Mesendoderm (in vitro differentiated cells): ENCODE data around the gene OR10A7.

ENCODE experiments used
- DNase-seq: peaks from one replicate; pipeline ENCODE4 v3.0.0; 2013
- H2AK5ac ChIP-seq: 2 replicates; pipeline ENCODE4 v1.6.1; 2013; ENCODE audit warnings: low read length, inconsistent platforms
- H2BK120ac ChIP-seq: 2 replicates; pipeline ENCODE4 v1.6.1; 2013; ENCODE audit warnings: low read depth, mild to moderate bottlenecking, low read length, moderate library complexity, mixed read lengths
- H2BK15ac ChIP-seq: replicated peaks from 2 replicates; pipeline ENCODE4 v1.6.1; 2013; ENCODE audit warnings: low read depth, mild to moderate bottlenecking, moderate library complexity
- H2BK5ac ChIP-seq: 2 replicates; pipeline ENCODE4 v1.6.1; 2013; ENCODE audit warnings: low read length, inconsistent platforms
- H3K18ac ChIP-seq: 2 replicates; pipeline ENCODE4 v1.6.1; 2013; ENCODE audit warnings: mild to moderate bottlenecking, low read length, mixed read lengths
- H3K23ac ChIP-seq: one replicate; pipeline ENCODE4 v1.6.1; 2013; ENCODE audit warnings: low read length
- H3K27ac ChIP-seq: 2 replicates; pipeline ENCODE4 v1.5.1; 2013; ENCODE audit warnings: low read depth, mild to moderate bottlenecking, inconsistent platforms, low read length, moderate library complexity
- H3K27me3 ChIP-seq: 2 replicates; pipeline ENCODE4 v1.6.1; 2013; ENCODE audit warnings: low read length, control low read depth, mild to moderate bottlenecking, inconsistent platforms; ENCODE audit not compliant: insufficient read depth, poor library complexity
- H3K36me3 ChIP-seq: 2 replicates; pipeline ENCODE4 v1.6.1; 2013; ENCODE audit warnings: low read length, inconsistent platforms; ENCODE audit not compliant: control insufficient read depth, insufficient read depth
- H3K4ac ChIP-seq: one replicate; pipeline ENCODE4 v1.6.1; 2013; ENCODE audit warnings: low read depth, mild to moderate bottlenecking, low read length, moderate library complexity
- H3K4me1 ChIP-seq: 2 replicates; pipeline ENCODE4 v1.6.1; 2013; ENCODE audit warnings: low read depth, low read length, inconsistent platforms; ENCODE audit not compliant: control insufficient read depth
- H3K4me2 ChIP-seq: 2 replicates; pipeline ENCODE4 v1.6.1; 2013; ENCODE audit warnings: low read length
- H3K4me3 ChIP-seq: 2 replicates; pipeline ENCODE4 v1.5.1; 2013; ENCODE audit warnings: mild to moderate bottlenecking, low read length
- H3K56ac ChIP-seq: one replicate; pipeline ENCODE4 v1.6.1; 2013; ENCODE audit warnings: low read length
- H3K79me1 ChIP-seq: 2 replicates; pipeline ENCODE4 v1.6.1; 2013; ENCODE audit warnings: low read length, inconsistent platforms
- H3K79me2 ChIP-seq: 2 replicates; pipeline ENCODE4 v1.6.1; 2013; ENCODE audit warnings: mild to moderate bottlenecking, low read length; ENCODE audit not compliant: control insufficient read depth, insufficient read depth
- H3K9ac ChIP-seq: 2 replicates; pipeline ENCODE4 v1.6.1; 2013; ENCODE audit warnings: low read length, inconsistent platforms
- H4K5ac ChIP-seq: one replicate; pipeline ENCODE4 v1.6.1; 2013; ENCODE audit warnings: low read length
- H4K8ac ChIP-seq: one replicate; pipeline ENCODE4 v1.6.1; 2013; ENCODE audit warnings: low read depth, mild to moderate bottlenecking, control low read depth, low read length, moderate library complexity
- WGBS: extraction: QIAGEN DNeasy Blood & Tissue Kit; methylation state at CpG from one replicate; pipeline ENCODE4 v1.1.7; 2013; ENCODE audit warnings: low lambda C conversion rate, missing lambda C conversion rate; ENCODE audit not compliant: insufficient coverage; ENCODE audit errors: extremely low coverage; 5-methylcytosine and 5-hydroxymethylcytosine counted together

Gene OR10A7

DNA sequence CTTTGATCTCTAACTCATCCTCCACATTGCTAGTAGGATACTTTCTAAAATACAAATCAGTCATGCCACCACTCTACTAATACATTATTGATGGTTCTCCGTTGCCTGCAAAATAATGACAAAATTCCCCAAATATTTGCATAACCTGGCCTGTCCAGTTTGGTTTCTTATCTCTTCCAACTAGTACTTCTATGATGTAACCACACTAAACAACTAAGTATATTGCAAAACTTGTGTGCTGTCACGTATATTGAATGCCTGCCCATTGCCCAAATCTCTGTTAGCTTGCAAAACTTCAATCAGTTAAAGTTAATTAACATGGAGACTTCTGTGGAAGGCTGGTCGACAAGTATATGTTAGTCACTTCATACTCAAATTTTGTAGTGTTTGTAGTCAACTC is 30.1 kb downstream of the OR10A7 start:
- H3K18ac ChIP-seq, result no peak overlapping the region
- WGBS, result no CpG with 5 or more reads among the region's 3 CpGs
- DNase-seq, result no peak

DNA sequence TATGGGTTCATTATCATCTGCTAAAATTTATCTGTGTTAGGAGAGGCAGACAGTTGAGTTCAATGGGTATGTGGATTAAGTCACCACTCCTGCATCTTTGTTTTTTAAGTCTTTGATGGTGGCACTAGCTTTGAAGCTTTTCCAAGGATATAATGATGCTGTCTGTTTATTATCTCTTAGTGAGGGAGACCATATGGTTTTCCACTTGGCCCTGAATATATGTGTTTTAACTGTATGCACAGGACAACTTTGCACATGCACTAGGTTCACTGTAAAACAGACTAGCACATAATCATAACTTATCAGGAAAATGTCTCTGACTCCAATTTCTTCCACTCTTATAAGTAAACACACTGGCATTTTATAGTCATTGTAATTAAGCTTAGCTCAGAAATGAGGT is 32.5 kb downstream of the OR10A7 start:
- H3K36me3 ChIP-seq, result no peaks in the 10 kb centered on the region
- no peak overlapping the region for H3K56ac ChIP-seq
- no peaks in the 10 kb centered on the region for H3K79me2 ChIP-seq
- no peaks in the 10 kb centered on the region for H3K4me1 ChIP-seq
- H3K9ac ChIP-seq, result no peak overlapping the region
- H3K18ac ChIP-seq, result no peak overlapping the region
- H4K8ac ChIP-seq, result no peak overlapping the region
- no peak overlapping the region for H2BK15ac ChIP-seq
- no peak overlapping the region for H3K4me2 ChIP-seq
- DNase-seq, result no peak
- H4K5ac ChIP-seq, result no peak overlapping the region
- H3K79me1 ChIP-seq, result no peaks in the 10 kb centered on the region
- no peak overlapping the region for H3K4me3 ChIP-seq
- H2AK5ac ChIP-seq, result no peak overlapping the region
- no peak overlapping the region for H3K4ac ChIP-seq
- no peak overlapping the region for H2BK5ac ChIP-seq
- no peaks in the 10 kb centered on the region for H3K27me3 ChIP-seq
- H3K23ac ChIP-seq, result no peak overlapping the region
- H2BK120ac ChIP-seq, result no peak overlapping the region
- no peak overlapping the region for H3K27ac ChIP-seq

More for the DNA sequence above, 30.1 kb downstream of the OR10A7 start:
- H3K56ac ChIP-seq, result no peak overlapping the region
- no peaks in the 10 kb centered on the region for H3K36me3 ChIP-seq
- H3K23ac ChIP-seq, result no peak overlapping the region
- no peaks in the 10 kb centered on the region for H3K79me1 ChIP-seq
- H3K27me3 ChIP-seq, result no peaks in the 10 kb centered on the region
- H3K9ac ChIP-seq, result no peak overlapping the region
- H2BK120ac ChIP-seq, result no peak overlapping the region
- no peak overlapping the region for H2BK5ac ChIP-seq
- H4K8ac ChIP-seq, result no peak overlapping the region
- H3K4me2 ChIP-seq, result no peak overlapping the region
- no peak overlapping the region for H3K4me3 ChIP-seq
- H3K4me1 ChIP-seq, result no peaks in the 10 kb centered on the region
- H4K5ac ChIP-seq, result no peak overlapping the region
- no peak overlapping the region for H2AK5ac ChIP-seq
- no peak overlapping the region for H3K27ac ChIP-seq
- no peaks in the 10 kb centered on the region for H3K79me2 ChIP-seq
- no peak overlapping the region for H2BK15ac ChIP-seq
- H3K4ac ChIP-seq, result no peak overlapping the region

DNA sequence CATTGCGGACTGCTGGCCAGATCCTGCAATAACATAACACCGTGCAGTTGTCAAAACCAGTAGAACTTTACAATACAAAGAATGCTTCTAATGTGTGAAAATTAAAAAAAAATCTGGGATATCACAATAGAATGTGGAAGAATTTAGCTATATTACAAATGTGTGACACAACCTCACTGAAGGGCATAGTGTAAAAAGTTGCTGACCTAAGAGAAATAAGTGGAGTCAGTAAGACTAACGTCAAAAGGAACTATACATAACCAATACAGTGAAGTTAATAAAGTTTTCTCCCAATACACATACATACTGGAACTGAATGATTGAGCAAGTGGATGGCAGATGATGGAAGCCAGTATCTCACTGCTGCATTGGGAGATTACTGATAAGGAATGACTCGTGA is 36.0 kb downstream of the OR10A7 start:
- Histone ChIP-seq H3K36me3 (no peaks in the 10 kb centered on the region), H3K27me3 (no peaks in the 10 kb centered on the region), H3K9ac (no peak overlapping the region), H3K4ac (no peak overlapping the region), H3K23ac (no peak overlapping the region), H2BK5ac (no peak overlapping the region), H3K56ac (no peak overlapping the region), H2BK120ac (no peak overlapping the region), H3K4me3 (no peak overlapping the region), H2AK5ac (no peak overlapping the region), H3K4me1 (no peaks in the 10 kb centered on the region), H4K5ac (no peak overlapping the region), H2BK15ac (no peak overlapping the region), H3K79me2 (no peaks in the 10 kb centered on the region), H4K8ac (no peak overlapping the region), H3K4me2 (no peak overlapping the region), H3K79me1 (no peaks in the 10 kb centered on the region), H3K27ac (no peak overlapping the region), H3K18ac (no peak overlapping the region)
- no CpG with 5 or more reads among the region's 4 CpGs for WGBS
- no peak for DNase-seq

DNA sequence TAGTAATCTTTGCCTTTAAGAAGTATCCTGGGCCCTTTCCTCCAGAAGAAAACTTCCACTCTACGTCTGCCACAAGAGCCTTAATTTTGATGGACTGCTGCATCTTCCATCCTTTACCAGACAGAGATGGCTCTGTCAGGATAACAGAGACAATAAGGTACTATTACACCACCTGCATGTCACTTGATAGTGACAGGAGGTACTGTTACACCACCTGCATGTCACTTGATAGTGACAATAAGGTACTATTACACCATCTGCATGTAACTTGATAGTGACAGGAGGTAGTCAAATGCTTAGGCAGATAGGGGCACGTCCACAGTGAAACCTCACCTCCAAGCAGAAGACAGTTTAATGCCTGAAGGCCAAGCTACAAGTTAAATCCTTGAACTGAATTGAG is 37.5 kb downstream of the OR10A7 start:
- no peak overlapping the region for H2AK5ac ChIP-seq
- WGBS, result no CpG with 5 or more reads among the region's 2 CpGs

More for the DNA sequence above, 37.5 kb downstream of the OR10A7 start:
- H3K79me1 ChIP-seq, result no peaks in the 10 kb centered on the region
- no peak overlapping the region for H4K5ac ChIP-seq
- no peak overlapping the region for H2BK15ac ChIP-seq
- no peak overlapping the region for H3K4me2 ChIP-seq
- no peak overlapping the region for H3K4ac ChIP-seq
- H3K56ac ChIP-seq, result no peak overlapping the region
- H3K9ac ChIP-seq, result no peak overlapping the region
- H4K8ac ChIP-seq, result no peak overlapping the region
- H2BK120ac ChIP-seq, result no peak overlapping the region
- H2BK5ac ChIP-seq, result no peak overlapping the region
- H3K23ac ChIP-seq, result no peak overlapping the region
- no peaks in the 10 kb centered on the region for H3K4me1 ChIP-seq
- H3K36me3 ChIP-seq, result no peaks in the 10 kb centered on the region
- peak; percentile 3 for DNase-seq
- no peak overlapping the region for H3K18ac ChIP-seq
- H3K27me3 ChIP-seq, result no peaks in the 10 kb centered on the region
- no peak overlapping the region for H3K27ac ChIP-seq
- H3K79me2 ChIP-seq, result no peaks in the 10 kb centered on the region
- H3K4me3 ChIP-seq, result no peak overlapping the region
